Endometrial microvascular endothelial cells (primary cell): ENCODE data around the gene MRPS18C. TPM values are rescaled to one million over a fixed set of nuclear protein-coding genes. Genes with fewer than 3 reads are reported as not detected.
"Not testable (repeated sequence)": the region's sequence is repeated elsewhere in the genome, so short reads cannot be mapped to it uniquely, and the experiment has no call there.

ENCODE experiments used
- in situ Hi-C: cut with HindIII; loops from 2 replicates; pipeline ENCODE4 v1.10.0; 2017; ENCODE audit warnings: low sequenced_read_pairs, low pct_unique_long_range_greater_than_20kb; ENCODE audit errors: inconsistent ontology term
- total RNA-seq: library from RNA; depleted of rRNA; stranded (reverse); fragments of >200 nt; gene quantifications from one replicate; pipeline ENCODE4 v1.2.3, GENCODE V29; 2015; ENCODE audit errors: inconsistent ontology term

MRPS18C gene
- total RNA-seq, 1 donor from 2014 or later, result 29.4 TPM

GRCh38 chr4:83490876-83491450, 35.1 kb downstream of the MRPS18C start:
- in situ Hi-C loops, result no loop called here

DNA sequence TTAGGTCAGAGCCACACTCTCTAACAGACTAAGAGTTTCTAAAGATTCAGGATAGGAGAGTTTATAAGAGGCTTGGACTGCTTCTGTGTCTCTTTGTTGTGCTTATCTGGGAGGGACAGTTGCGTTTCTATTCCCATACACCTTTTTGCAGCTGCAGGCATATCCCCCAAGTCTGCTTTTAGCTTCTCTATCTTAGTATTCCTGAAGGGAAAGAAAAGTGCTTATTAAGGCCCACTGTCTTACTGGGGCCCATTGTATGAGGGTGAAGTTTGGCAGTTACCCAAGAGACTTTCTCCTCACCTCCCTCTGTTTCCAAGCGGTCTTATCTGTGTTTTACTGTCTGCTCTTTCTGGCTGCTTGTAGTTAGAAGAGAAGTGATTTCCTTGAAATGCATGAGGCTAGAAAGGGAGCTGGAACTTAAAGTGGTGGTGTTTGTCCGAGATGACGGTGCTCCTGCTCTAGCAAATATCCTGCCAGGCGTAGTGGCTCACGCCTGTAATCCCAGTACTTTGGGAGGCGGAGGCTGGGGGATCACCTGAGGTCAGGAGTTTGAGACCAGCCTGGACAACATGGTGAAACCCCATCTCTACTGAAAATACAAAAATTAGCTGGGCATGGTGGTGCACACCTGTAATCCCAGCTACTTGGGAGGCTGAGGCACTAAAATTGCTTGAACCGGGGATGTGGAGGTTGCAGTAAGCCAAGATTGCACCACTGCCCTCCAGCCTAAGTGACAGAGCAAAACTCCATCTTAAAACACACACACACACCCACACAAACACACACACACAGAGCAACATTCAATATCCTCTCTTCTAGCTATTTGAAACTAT, 40.4 kb downstream of the MRPS18C start:
- in situ Hi-C loops, result not testable (repeated sequence)

GRCh38 chr4:83498187-83498586, 42.3 kb downstream of the MRPS18C start:
- in situ Hi-C loops, result no loop called here

GRCh38 chr4:83501671-83502070, 45.8 kb downstream of the MRPS18C start:
- in situ Hi-C loops, result not testable (repeated sequence)

DNA sequence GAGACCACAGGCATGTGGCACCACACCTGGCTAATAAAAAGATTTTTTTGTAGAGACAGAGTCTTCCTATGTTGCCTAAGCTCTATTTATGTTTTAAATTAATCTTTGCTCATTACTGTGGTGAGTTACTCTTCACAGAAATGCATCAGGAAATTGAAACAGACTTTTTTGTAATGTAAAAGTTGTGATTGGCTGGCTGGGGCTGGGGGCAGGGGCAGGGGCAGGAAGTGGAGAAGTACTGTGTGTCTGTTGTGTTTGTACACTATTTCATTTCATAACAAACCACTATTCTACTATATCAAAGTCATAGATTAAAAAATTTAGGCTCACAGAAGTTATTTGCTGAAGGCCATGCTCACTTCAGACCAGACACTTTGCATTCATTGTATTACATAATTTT, 48.1 kb downstream of the MRPS18C start:
- in situ Hi-C loops, result no loop called here

- in situ Hi-C loops, result no loop called here
Observed at GRCh38 chr4:83504503-83504902, 48.6 kb downstream of the MRPS18C start.

DNA sequence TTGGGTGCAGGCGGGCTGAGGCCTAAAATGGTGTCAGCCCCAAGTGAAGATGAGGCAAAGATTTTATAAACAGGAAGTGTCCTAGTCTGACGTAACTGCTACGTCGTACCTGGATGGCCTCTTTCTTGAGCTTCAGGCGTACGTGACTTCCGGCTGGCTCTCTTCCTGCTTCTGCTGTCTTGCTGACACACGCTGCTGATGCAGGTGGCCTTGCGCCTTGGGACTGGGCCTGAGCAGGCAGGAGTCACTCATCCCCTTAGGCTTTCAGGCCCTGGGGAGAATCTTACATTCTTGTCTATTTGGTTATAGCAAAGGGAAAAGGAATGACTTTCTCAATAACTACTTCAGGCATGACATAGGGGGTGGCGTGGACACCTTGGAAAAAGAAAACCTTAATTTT, 49.1 kb downstream of the MRPS18C start:
- in situ Hi-C loops, result no loop called here

- in situ Hi-C loops, result not testable (repeated sequence)
Observed at GRCh38 chr4:83509156-83509585, 53.3 kb downstream of the MRPS18C start.

GRCh38 chr4:83510442-83510841, 54.6 kb downstream of the MRPS18C start:
- in situ Hi-C loops, result no loop called here

Other genes with a start within 250 kb of the MRPS18C start
- gene COQ2, start 171.3 kb upstream of the MRPS18C start, total RNA-seq, result 26.6 TPM
- gene HPSE, start 121.2 kb upstream of the MRPS18C start, total RNA-seq, result 1.8 TPM
- 6.4 TPM for gene HELQ, start 235 bp upstream of the MRPS18C start, total RNA-seq
- gene ABRAXAS1, start 29.0 kb downstream of the MRPS18C start, total RNA-seq, result 19.5 TPM
- gene GPAT3, start 80.0 kb downstream of the MRPS18C start, total RNA-seq, result 11.6 TPM